Measurements from ENCODE around the gene KATNAL2.

Gene KATNAL2

GRCh38 chr18:47032945-47033344, 115.5 kb downstream of the KATNAL2 start:
- TF ChIP-seq GATA3 (IDR thresholded peaks at IDR 0.05; ENCODE audit: low read depth, low read length) (no peak), GATA2 (IDR thresholded peaks at IDR 0.05; ENCODE audit: low read depth, low read length) (no peak)

- TF ChIP-seq GATA3 (IDR thresholded peaks at IDR 0.05; ENCODE audit: low read depth, low read length) (no peak), GATA2 (IDR thresholded peaks at IDR 0.05; ENCODE audit: low read depth, low read length) (no peak)
Measured at GRCh38 chr18:47035156-47035671, 117.8 kb downstream of the KATNAL2 start, which contains the start of gene ELOA2. Gene ELOA2, minus strand, starts transcription at chr18:47035621. Its CDS starts 357 bp downstream, at chr18:47035264.

DNA sequence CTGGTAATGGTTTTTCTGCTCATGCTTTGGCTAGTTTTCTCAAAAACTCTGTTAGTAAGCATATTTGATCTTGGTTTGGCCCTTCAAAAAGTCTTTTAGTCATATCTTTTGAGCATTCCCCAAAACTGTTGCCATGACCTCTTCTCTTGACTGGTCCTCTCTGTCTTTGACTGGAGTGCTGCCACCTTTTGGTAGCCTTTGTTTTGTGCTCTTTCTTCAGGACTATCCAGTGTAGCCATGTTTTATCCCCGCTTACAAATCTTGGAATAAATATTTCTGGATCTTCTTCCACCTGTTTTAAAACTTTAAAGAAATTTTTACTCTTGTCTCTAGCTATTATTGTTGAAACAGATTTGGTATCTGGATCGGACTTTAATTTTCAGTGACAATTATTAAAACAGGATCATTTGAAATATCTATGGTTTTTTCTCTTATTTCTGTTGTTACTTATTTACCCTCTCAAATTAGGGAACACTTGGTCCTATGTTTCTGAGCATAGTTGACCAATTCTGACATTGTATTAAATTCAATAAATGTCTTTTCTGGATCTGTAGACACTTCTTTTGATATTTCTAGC, 119.0 kb downstream of the KATNAL2 start:
- TF ChIP-seq GATA2 (IDR thresholded peaks at IDR 0.05; ENCODE audit: low read depth, low read length) (no peak), GATA3 (IDR thresholded peaks at IDR 0.05; ENCODE audit: low read depth, low read length) (no peak)

GRCh38 chr18:47036927-47037578, 119.7 kb downstream of the KATNAL2 start:
- no peak for TF ChIP-seq GATA3 (IDR thresholded peaks at IDR 0.05; ENCODE audit: low read depth, low read length)
- no peak for TF ChIP-seq GATA2 (IDR thresholded peaks at IDR 0.05; ENCODE audit: low read depth, low read length)

GRCh38 chr18:47040982-47041381, 123.6 kb downstream of the KATNAL2 start:
- TF ChIP-seq GATA2 (IDR thresholded peaks at IDR 0.05; ENCODE audit: low read depth, low read length) (no peak), GATA3 (IDR thresholded peaks at IDR 0.05; ENCODE audit: low read depth, low read length) (no peak)

DNA sequence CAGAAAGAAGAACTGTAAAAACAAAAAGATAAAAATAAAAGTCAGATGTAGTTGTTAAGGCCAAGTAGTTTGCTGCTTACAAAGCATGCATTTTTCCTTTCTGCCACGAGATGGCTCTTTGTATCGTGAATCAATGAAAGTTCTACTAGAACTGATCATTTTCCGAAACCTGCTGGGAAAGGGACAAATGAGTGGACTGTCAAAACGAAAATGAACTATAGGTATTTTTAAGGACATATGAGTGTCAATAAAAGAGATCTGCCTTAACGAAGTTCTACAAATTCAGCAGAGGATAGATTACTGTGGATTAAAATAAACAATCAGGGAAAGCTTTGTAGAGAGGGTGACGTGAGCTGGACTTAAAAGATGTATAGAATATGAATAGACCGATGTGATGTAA, 133.1 kb downstream of the KATNAL2 start:
- TF ChIP-seq GATA2 (IDR thresholded peaks at IDR 0.05; ENCODE audit: low read depth, low read length) = no peak
- TF ChIP-seq GATA3 (IDR thresholded peaks at IDR 0.05; ENCODE audit: low read depth, low read length) = no peak

DNA sequence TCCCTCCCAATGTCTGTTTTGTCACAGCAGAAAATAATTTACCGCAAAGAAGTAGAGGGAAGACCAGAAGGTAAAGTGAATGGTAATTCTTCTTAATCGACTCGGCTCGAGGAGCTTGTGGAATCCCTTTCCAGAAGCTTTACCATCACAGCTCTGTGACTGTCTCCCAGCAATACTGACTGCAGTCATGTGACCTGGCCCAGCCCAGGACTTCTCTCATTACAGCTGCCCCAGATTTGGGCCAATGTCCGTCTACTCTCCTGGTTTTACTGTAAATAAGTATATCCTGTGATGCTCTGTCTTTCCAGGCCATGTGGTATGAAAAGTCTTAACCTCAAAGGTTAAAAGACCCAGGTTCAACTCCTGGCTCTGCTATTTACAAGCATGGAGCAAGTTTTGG, 137.0 kb downstream of the KATNAL2 start:
- TF ChIP-seq GATA3 (IDR thresholded peaks at IDR 0.05; ENCODE audit: low read depth, low read length) = no peak
- no peak for TF ChIP-seq GATA2 (IDR thresholded peaks at IDR 0.05; ENCODE audit: low read depth, low read length)

DNA sequence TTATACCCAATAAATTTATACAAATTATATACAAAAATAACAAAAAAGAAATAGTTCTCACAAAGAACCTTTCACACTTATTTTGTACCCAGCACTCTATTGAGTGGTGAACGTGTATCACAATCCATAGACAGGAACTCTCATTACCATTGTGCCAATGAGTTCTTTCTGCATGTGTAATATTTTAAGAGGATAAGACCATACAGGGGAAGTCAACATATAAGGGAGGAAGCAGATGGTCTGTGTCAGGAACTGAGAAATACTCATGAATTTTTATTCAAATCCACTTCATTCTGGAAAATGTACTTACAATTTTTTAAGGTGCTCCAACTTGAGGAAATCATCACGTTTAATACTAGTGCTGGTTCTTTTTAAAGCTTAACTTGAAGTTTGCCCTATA, 145.1 kb downstream of the KATNAL2 start:
- no peak for TF ChIP-seq GATA3 (IDR thresholded peaks at IDR 0.05; ENCODE audit: low read depth, low read length)
- no peak for TF ChIP-seq GATA2 (IDR thresholded peaks at IDR 0.05; ENCODE audit: low read depth, low read length)

GRCh38 chr18:47063096-47063495, 145.7 kb downstream of the KATNAL2 start:
- TF ChIP-seq GATA2 (IDR thresholded peaks at IDR 0.05; ENCODE audit: low read depth, low read length) (no peak), GATA3 (IDR thresholded peaks at IDR 0.05; ENCODE audit: low read depth, low read length) (no peak)

- TF ChIP-seq GATA2 (IDR thresholded peaks at IDR 0.05; ENCODE audit: low read depth, low read length) (no peak), GATA3 (IDR thresholded peaks at IDR 0.05; ENCODE audit: low read depth, low read length) (no peak)
Measured at GRCh38 chr18:47067648-47068047, 150.2 kb downstream of the KATNAL2 start.

- TF ChIP-seq GATA3 (IDR thresholded peaks at IDR 0.05; ENCODE audit: low read depth, low read length) (no peak), GATA2 (IDR thresholded peaks at IDR 0.05; ENCODE audit: low read depth, low read length) (no peak)
Measured at GRCh38 chr18:47075098-47075883, 157.9 kb downstream of the KATNAL2 start.

GRCh38 chr18:47077111-47077510, 159.7 kb downstream of the KATNAL2 start:
- TF ChIP-seq GATA3 (IDR thresholded peaks at IDR 0.05; ENCODE audit: low read depth, low read length) (no peak), GATA2 (IDR thresholded peaks at IDR 0.05; ENCODE audit: low read depth, low read length) (no peak)

DNA sequence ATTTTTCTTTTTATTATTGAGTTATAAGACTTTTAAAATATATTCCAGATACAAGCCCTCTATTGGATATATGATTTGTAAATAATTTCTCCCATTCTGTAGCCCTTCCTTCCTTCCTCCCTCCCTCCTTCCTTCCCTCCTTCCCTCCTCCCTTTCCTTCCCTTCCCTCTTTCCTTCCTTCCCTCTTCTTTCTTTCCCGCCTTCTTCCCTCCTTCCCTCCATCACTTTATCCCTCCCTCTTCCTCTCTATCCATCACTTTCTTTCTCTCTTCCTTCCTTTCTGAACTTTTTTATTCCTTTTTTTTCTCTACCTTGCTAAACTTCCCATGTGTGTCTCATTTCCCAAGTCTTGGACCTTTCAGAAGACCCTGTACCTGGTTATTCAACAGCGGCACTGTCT, 163.5 kb downstream of the KATNAL2 start:
- TF ChIP-seq GATA2 (IDR thresholded peaks at IDR 0.05; ENCODE audit: low read depth, low read length) (no peak), GATA3 (IDR thresholded peaks at IDR 0.05; ENCODE audit: low read depth, low read length) (no peak)

DNA sequence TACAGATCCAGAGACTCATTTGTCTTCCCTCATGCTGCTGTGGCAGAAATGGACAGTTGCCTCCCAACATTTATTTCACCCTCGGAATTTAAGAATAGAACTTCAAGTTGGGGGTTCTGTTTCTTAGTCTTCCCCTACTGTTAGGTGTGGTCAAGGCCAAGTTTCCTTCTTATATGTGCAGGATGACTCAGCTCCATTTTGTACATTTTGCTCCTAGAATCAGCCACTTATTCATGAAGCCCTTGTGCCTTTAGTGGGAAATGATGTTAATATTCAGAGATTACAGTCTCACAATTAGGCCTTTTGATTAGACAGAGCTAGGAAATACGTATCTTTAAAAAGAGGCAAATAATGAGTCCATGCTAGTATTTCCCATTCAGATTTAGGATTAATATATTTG, 164.2 kb downstream of the KATNAL2 start:
- TF ChIP-seq GATA3 (IDR thresholded peaks at IDR 0.05; ENCODE audit: low read depth, low read length) (no peak), GATA2 (IDR thresholded peaks at IDR 0.05; ENCODE audit: low read depth, low read length) (no peak)
